ENCODE data around the gene CTCFL. TPM values are rescaled to one million over a fixed set of nuclear protein-coding genes. Genes with fewer than 3 reads are reported as not detected.

The CTCFL gene
- total and polyA plus RNA-seq, 4 donors, result 0.05 to 0.08 (median 0.08) TPM; not detected in 1

DNA sequence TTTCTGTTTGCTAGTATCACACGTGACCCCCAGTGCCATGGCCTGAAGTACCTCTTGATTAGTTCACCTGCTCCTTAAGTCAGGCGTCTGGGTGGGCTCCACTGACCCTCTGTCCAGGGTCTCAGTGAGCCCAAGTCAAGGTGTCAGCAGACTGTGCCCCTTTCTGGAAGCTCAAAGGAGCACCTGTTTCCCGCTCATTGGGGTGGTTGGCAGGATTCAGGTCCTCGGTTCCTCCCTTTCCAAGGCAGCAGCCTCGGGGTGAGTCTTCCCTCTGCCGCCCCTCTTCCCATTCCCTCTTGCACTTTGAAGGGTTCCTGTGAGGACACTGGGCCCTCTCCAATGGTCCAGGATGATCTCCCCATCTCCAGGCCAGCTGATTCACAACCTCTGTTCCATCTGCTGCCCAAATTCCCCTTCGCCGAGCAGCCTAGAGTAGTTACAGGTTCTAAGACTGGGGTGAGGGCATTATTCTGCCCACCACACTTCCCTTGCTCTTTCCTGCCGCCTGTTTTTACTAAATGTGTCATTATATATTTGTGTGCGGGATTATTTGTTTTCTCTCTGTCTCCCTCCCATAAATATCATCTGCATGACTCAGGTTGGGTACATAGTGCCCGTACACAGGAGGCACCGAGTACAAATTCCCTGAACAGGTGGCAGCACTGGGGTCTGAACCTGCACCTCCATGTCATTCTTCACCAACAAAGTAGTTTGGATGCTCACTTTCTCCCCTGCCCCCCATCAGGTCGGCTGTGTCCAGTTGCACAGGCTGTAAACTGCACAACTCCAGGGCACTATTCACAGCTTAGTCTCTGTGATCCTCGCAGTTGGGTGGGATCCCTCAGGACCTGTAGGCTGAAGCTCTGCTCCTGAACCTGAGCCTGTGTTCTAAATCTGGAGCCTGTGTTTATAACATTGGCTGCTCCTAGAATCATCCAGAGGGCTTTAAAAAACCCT is 75.3 kb downstream of the CTCFL start:
- WGBS, result 82% methylated on average over 14 of the region's 14 CpGs
- H3K4me1 ChIP-seq (ENCODE audit: control insufficient read depth in 4 of 4, insufficient read depth in 4 of 4, low read length in 3 of 4), result peaks cover 2 to 11% (median 5%) of the 10 kb centered on the region in 4 donors

DNA sequence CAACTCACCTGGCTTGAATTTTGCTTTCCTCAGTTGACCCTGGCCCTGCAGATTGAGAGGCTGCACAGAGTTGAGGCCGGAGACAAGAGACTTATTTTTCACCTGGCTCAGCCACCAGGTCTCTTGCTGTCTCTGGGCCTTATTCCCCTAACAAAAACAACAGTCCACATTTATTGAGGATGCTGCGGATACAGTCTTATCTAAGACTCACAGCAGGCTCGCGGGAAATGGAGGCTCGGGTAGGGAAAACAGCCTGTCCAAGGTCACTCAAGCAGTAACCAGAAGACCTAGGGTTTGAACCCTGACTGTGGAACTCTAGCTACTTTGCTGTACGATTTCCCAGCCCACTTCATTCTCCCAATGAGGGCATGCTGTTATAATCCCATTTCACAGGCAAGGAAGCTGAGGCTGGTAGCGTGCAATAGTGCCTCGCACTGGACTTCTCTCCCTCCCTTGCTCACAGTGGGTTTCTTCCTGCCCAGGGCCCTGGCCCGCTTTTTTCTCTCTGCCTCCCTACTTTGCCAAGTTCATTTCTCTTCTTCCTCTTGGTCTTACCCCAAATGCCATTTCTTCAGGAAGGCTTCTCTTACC is 76.1 kb downstream of the CTCFL start:
- Histone ChIP-seq H3K27me3 (ENCODE audit: control insufficient read depth in 4 of 4, insufficient read depth in 4 of 4, low read length in 3 of 4) (no peaks in the 10 kb centered on the region), H3K27ac (ENCODE audit: low read depth in 1 of 2, low read length in 2 of 2) (no peak overlapping the region), H3K9ac (ENCODE audit: low read depth in 1 of 2, low read length in 2 of 2) (no peak overlapping the region), H3K4me3 (ENCODE audit: low read depth in 1 of 3, low read length in 3 of 3) (no peak overlapping the region), H3K36me3 (ENCODE audit: control insufficient read depth in 4 of 4, insufficient read depth in 3 of 4, low read depth in 1 of 4, low read length in 3 of 4) (no peaks in the 10 kb centered on the region), H3K9me3 (ENCODE audit: control insufficient read depth in 4 of 4, low read length in 3 of 4) (no peaks in the 10 kb centered on the region), H3K4me1 (ENCODE audit: control insufficient read depth in 4 of 4, insufficient read depth in 4 of 4, low read length in 3 of 4) (peaks cover 2 to 11% (median 6%) of the 10 kb centered on the region in 4 donors)
- DNase-seq (ENCODE audit: low spot score), result no peak
- WGBS, result 87% methylated on average over 9 of the region's 9 CpGs
- no peak for TF ChIP-seq HNF4A (conservative IDR thresholded peaks at IDR 0.05)
- TF ChIP-seq RXRA (IDR thresholded peaks at IDR 0.05), result no peak
- TF ChIP-seq SP1 (IDR thresholded peaks at IDR 0.05), result no peak
- TF ChIP-seq FOXA1 (IDR thresholded peaks at IDR 0.05), result no peak
- TF ChIP-seq EGR1 (IDR thresholded peaks at IDR 0.05; ENCODE audit: low read depth in 2 of 2), result no peak
- TF ChIP-seq NR2F2 (IDR thresholded peaks at IDR 0.05), result no peak
- TF ChIP-seq, protein P1, sequence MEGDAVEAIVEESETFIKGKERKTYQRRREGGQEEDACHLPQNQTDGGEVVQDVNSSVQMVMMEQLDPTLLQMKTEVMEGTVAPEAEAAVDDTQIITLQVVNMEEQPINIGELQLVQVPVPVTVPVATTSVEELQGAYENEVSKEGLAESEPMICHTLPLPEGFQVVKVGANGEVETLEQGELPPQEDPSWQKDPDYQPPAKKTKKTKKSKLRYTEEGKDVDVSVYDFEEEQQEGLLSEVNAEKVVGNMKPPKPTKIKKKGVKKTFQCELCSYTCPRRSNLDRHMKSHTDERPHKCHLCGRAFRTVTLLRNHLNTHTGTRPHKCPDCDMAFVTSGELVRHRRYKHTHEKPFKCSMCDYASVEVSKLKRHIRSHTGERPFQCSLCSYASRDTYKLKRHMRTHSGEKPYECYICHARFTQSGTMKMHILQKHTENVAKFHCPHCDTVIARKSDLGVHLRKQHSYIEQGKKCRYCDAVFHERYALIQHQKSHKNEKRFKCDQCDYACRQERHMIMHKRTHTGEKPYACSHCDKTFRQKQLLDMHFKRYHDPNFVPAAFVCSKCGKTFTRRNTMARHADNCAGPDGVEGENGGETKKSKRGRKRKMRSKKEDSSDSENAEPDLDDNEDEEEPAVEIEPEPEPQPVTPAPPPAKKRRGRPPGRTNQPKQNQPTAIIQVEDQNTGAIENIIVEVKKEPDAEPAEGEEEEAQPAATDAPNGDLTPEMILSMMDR (IDR thresholded peaks at IDR 0.05; ENCODE audit: low read depth, low read length, missing input control), result no peak
- no peak for TF ChIP-seq YY1 (IDR thresholded peaks at IDR 0.05)
- no peak for TF ChIP-seq GABPA (IDR thresholded peaks at IDR 0.05 in 1 of 2, conservative IDR thresholded peaks at IDR 0.05 in 1 of 2)
- TF ChIP-seq JUND (IDR thresholded peaks at IDR 0.05), result no peak

More for the DNA sequence above, 75.3 kb downstream of the CTCFL start:
- H3K9ac ChIP-seq (ENCODE audit: low read depth in 1 of 2, low read length in 2 of 2), result no peak overlapping the region
- no peak overlapping the region for H3K27ac ChIP-seq (ENCODE audit: low read depth in 1 of 2, low read length in 2 of 2)
- no peak overlapping the region for H3K4me3 ChIP-seq (ENCODE audit: low read depth in 1 of 3, low read length in 3 of 3)
- no peaks in the 10 kb centered on the region for H3K27me3 ChIP-seq (ENCODE audit: control insufficient read depth in 4 of 4, insufficient read depth in 4 of 4, low read length in 3 of 4)
- no peaks in the 10 kb centered on the region for H3K9me3 ChIP-seq (ENCODE audit: control insufficient read depth in 4 of 4, low read length in 3 of 4)
- H3K36me3 ChIP-seq (ENCODE audit: control insufficient read depth in 4 of 4, insufficient read depth in 3 of 4, low read depth in 1 of 4, low read length in 3 of 4), result no peaks in the 10 kb centered on the region
- DNase-seq (ENCODE audit: low spot score), result no peak
- no peak for TF ChIP-seq TAF1 (conservative IDR thresholded peaks at IDR 0.05)

Other genes starting within 250 kb of the CTCFL start
- not detected for gene SPO11, start 195.3 kb downstream of the CTCFL start, total RNA-seq
- gene SPO11, start 195.3 kb downstream of the CTCFL start, polyA plus RNA-seq, result not detected
- gene RAE1, start 173.9 kb downstream of the CTCFL start, total RNA-seq, result 10 to 100 TPM; 15.1 to 15.5 TPM
- 10 to 100 TPM in 1 of 2 donors, 1 to 10 TPM in 1; 10.0 to 12.0 TPM for gene RAE1, start 173.9 kb downstream of the CTCFL start, polyA plus RNA-seq
- gene RBM38, start 133.7 kb downstream of the CTCFL start, total RNA-seq, result 100 to 1,000 TPM in 1 of 2 donors, 1 to 10 TPM in 1; 4.4 to 258 TPM
- gene RBM38, start 133.7 kb downstream of the CTCFL start, polyA plus RNA-seq, result 1 to 10 TPM; 1.4 to 7.7 TPM
- 100 to 1,000 TPM in 1 of 2 donors, 1 to 10 TPM in 1; 8.9 to 532 TPM for gene PCK1, start 36.0 kb upstream of the CTCFL start, total RNA-seq
- gene PCK1, start 36.0 kb upstream of the CTCFL start, polyA plus RNA-seq, result 100 to 1,000 TPM; 265 to 363 TPM
- gene ZBP1, start 95.3 kb upstream of the CTCFL start, total RNA-seq, result under 1 TPM; 0.14 to 0.42 TPM
- gene ZBP1, start 95.3 kb upstream of the CTCFL start, polyA plus RNA-seq, result under 1 TPM; 0.06 to 0.13 TPM
- gene PMEPA1, start 184.9 kb upstream of the CTCFL start, total RNA-seq, result 1 to 10 TPM in 1 of 2 donors, under 1 TPM in 1; 0.61 to 1.5 TPM
- 1 to 10 TPM in 1 of 2 donors, under 1 TPM in 1; 0.79 to 1.5 TPM for gene PMEPA1, start 184.9 kb upstream of the CTCFL start, polyA plus RNA-seq

Data from liver (tissue), 9 donors.